Neuronal stem cell (in vitro differentiated cells): Measurements from ENCODE around the gene RTN4.
A peak's percentile ranks its signal among the peaks of the same experiment; 100 is the strongest.

Source experiments
- DNase-seq: peaks from one replicate; pipeline ENCODE4 v3.0.0-alpha.2; 2013; ENCODE audit warnings: low spot score
- H2AFZ ChIP-seq: one replicate; pipeline ENCODE4 v1.6.1; 2013; ENCODE audit warnings: mild to moderate bottlenecking, low read length, inconsistent platforms
- H2AK5ac ChIP-seq: 2 replicates; pipeline ENCODE4 v1.6.1; 2013; ENCODE audit warnings: low read depth, mild to moderate bottlenecking, inconsistent platforms, low read length, moderate library complexity, mixed read lengths
- H2BK120ac ChIP-seq: 2 replicates; pipeline ENCODE4 v1.6.1; 2013; ENCODE audit warnings: low read depth, mild to moderate bottlenecking, inconsistent platforms, low read length, moderate library complexity, mixed read lengths
- H2BK12ac ChIP-seq: one replicate; pipeline ENCODE4 v1.6.1; 2013; ENCODE audit warnings: low read length, inconsistent platforms
- H2BK15ac ChIP-seq: 2 replicates; pipeline ENCODE4 v1.6.1; 2013; ENCODE audit warnings: mild to moderate bottlenecking, low read length, inconsistent platforms, mixed read lengths
- H2BK5ac ChIP-seq: one replicate; pipeline ENCODE4 v1.6.1; 2013; ENCODE audit warnings: inconsistent platforms, mild to moderate bottlenecking, low read length, moderate library complexity
- H3K14ac ChIP-seq: one replicate; pipeline ENCODE4 v1.6.1; 2013; ENCODE audit warnings: low read length, inconsistent platforms
- H3K18ac ChIP-seq: 2 replicates; pipeline ENCODE4 v1.6.1; 2013; ENCODE audit warnings: low read length, inconsistent platforms
- H3K23ac ChIP-seq: 2 replicates; pipeline ENCODE4 v1.6.1; 2013; ENCODE audit warnings: low read depth, mild to moderate bottlenecking, mixed read lengths, low read length, inconsistent platforms; ENCODE audit not compliant: poor library complexity
- H3K27ac ChIP-seq: replicated peaks from 3 replicates; pipeline ENCODE4 v1.5.1; 2013; ENCODE audit warnings: low read length, inconsistent platforms
- H3K27me3 ChIP-seq, 3 experiments: 2 replicates each; pipeline ENCODE4 v1.6.1; 2013; ENCODE audit warnings: low read length in 3 of 3, mild to moderate bottlenecking in 2 of 3, inconsistent platforms in 1 of 3, low read depth in 1 of 3, mixed read lengths in 1 of 3, moderate library complexity in 1 of 3; ENCODE audit not compliant: control insufficient read depth in 3 of 3, insufficient read depth in 3 of 3
- H3K36me3 ChIP-seq, 2 donors: replicated peaks in 1 of 2; 2 replicates each; pipeline ENCODE4 v1.6.1; 2013; ENCODE audit warnings: low read length in 2 of 2; ENCODE audit not compliant: control insufficient read depth in 2 of 2, insufficient read depth in 2 of 2
- H3K4ac ChIP-seq: 2 replicates; pipeline ENCODE4 v1.6.1; 2013; ENCODE audit warnings: inconsistent platforms, mild to moderate bottlenecking, low read length, moderate library complexity
- H3K4me1 ChIP-seq, 2 donors: 1 replicate in 1 of 2; 2 replicates in 1 of 2; pipeline ENCODE4 v1.6.1; 2013; ENCODE audit warnings: low read length in 2 of 2, low read depth in 1 of 2; ENCODE audit not compliant: control insufficient read depth in 2 of 2, insufficient read depth in 1 of 2
- H3K4me2 ChIP-seq: one replicate; pipeline ENCODE4 v1.6.1; 2013; ENCODE audit warnings: mild to moderate bottlenecking, low read length, inconsistent platforms; ENCODE audit not compliant: insufficient read depth, poor library complexity, severe bottlenecking
- H3K4me3 ChIP-seq, 2 donors: 2 replicates each; pipeline ENCODE4 v1.5.1; 2013; ENCODE audit warnings: low read length in 2 of 2, mild to moderate bottlenecking in 2 of 2, inconsistent platforms in 1 of 2, moderate library complexity in 1 of 2
- H3K79me1 ChIP-seq: one replicate; pipeline ENCODE4 v1.6.1; 2013; ENCODE audit warnings: low read depth, mild to moderate bottlenecking, inconsistent platforms, low read length, moderate library complexity
- H3K9ac ChIP-seq: one replicate; pipeline ENCODE4 v1.6.1; 2013; ENCODE audit warnings: mild to moderate bottlenecking, low read depth, low read length, inconsistent platforms; ENCODE audit not compliant: poor library complexity
- H3K9me3 ChIP-seq, 2 donors: replicated peaks in 1 of 2; 2 replicates each; pipeline versions ENCODE3 to v1.6.1; 2013; ENCODE audit warnings: low read length in 2 of 2, mild to moderate bottlenecking in 2 of 2, inconsistent platforms in 1 of 2, low read depth in 1 of 2, mixed read lengths in 1 of 2, moderate library complexity in 1 of 2; ENCODE audit not compliant: control insufficient read depth in 2 of 2, insufficient read depth in 1 of 2
- H4K8ac ChIP-seq: one replicate; pipeline ENCODE4 v1.6.1; 2013; ENCODE audit warnings: low read depth, mild to moderate bottlenecking, inconsistent platforms, low read length, moderate library complexity
- H4K91ac ChIP-seq: one replicate; pipeline ENCODE4 v1.6.1; 2013; ENCODE audit warnings: low read length, low read depth, mild to moderate bottlenecking, inconsistent platforms; ENCODE audit not compliant: poor library complexity
- WGBS, 2 donors: extraction: QIAGEN DNeasy Blood & Tissue Kit; methylation state at CpG; one replicate each; pipeline ENCODE4 v1.1.7; 2013; ENCODE audit warnings: missing lambda C conversion rate in 2 of 2, mixed read lengths in 1 of 2; ENCODE audit not compliant: insufficient read length in 2 of 2, insufficient replicate concordance in 1 of 2; ENCODE audit errors: extremely low coverage in 2 of 2; 5-methylcytosine and 5-hydroxymethylcytosine counted together

Gene RTN4

DNA sequence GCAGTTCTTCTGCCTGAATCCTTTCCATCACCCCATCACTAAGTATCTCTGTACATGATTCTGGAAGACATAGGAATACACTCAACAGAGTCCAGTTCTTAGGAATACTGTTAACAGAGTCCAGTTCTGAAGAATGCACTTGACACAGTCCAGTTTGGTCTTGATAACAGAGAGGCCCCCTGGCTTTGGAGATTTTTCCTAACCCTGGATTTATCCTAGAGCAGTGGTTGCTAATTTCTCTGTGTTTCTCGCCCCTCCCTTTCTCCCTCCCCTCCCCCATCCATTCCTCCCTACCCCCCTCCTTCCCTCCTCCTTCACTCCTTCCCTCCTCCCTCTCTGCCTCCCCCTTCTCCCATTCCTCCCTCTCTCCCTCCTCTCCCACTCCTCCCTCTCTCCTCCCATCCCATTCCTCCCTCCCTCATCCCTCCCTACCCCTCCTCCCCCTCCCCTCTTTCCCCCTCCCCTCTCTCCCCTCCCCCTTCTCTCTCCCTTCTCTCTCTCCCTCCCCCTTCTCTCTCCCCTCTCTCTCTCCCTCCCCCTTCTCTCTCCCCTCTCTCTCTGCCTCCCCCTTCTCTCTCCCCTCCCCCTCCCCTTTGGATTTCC, 105.4 kb downstream of the RTN4 start:
- no peak overlapping the region for H2BK120ac ChIP-seq
- H3K27ac ChIP-seq = no peak overlapping the region
- H4K91ac ChIP-seq = no peak overlapping the region
- H2BK5ac ChIP-seq = no peak overlapping the region
- H3K23ac ChIP-seq = no peak overlapping the region
- H3K4ac ChIP-seq = no peak overlapping the region
- no peak overlapping the region for H2BK12ac ChIP-seq
- no peaks in the 10 kb centered on the region for H3K27me3 ChIP-seq
- no peak overlapping the region for H3K9ac ChIP-seq
- no peaks in the 10 kb centered on the region for H3K9me3 ChIP-seq
- no peak overlapping the region for H3K14ac ChIP-seq
- no peak overlapping the region for H4K8ac ChIP-seq
- no peaks in the 10 kb centered on the region for H3K79me1 ChIP-seq
- DNase-seq = no peak
- H3K4me2 ChIP-seq = no peak overlapping the region
- no peak overlapping the region for H2AFZ ChIP-seq
- no peaks in the 10 kb centered on the region for H3K36me3 ChIP-seq
- no peak overlapping the region for H3K4me3 ChIP-seq
- WGBS, 2 donors = no CpG with 5 or more reads among the region's 1 CpG
- no peak overlapping the region for H2AK5ac ChIP-seq
- no peak overlapping the region for H2BK15ac ChIP-seq
- H3K18ac ChIP-seq = no peak overlapping the region
- peaks cover 17 to 24% of the 10 kb centered on the region in 2 donors for H3K4me1 ChIP-seq

DNA sequence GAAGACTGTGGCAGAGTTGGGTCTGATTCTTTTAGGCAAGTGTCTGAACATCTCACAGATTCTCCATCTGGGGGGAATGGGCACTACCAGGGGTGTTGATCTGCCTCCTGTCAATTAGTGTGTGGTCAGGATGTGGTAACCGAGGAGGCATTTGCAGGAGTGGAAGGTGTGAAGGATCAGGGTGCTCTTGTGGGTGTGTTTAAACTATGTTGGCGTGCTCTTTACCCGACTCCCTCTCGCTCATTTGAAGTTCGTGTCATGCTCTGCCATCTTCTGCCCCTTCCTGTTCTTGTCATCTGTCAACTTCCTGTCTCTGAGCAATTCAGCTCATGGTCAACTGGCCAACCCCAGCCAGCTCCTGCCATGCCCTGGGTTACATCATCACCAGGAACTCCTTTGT, 107.9 kb downstream of the RTN4 start:
- Histone ChIP-seq H3K27me3 (peaks cover 0 to 4% (median 0%) of the 10 kb centered on the region in 3 experiments), H2AFZ (no peak overlapping the region), H3K4ac (no peak overlapping the region), H3K4me3 (no peak overlapping the region), H2BK120ac (no peak overlapping the region), H3K18ac (no peak overlapping the region), H4K91ac (no peak overlapping the region), H3K14ac (no peak overlapping the region), H2AK5ac (no peak overlapping the region), H2BK5ac (no peak overlapping the region), H3K36me3 (no peaks in the 10 kb centered on the region), H3K79me1 (no peaks in the 10 kb centered on the region), H3K23ac (no peak overlapping the region), H3K4me2 (no peak overlapping the region), H3K9ac (no peak overlapping the region), H2BK12ac (no peak overlapping the region), H3K9me3 (peaks cover 0 to 2% of the 10 kb centered on the region in 2 donors), H2BK15ac (no peak overlapping the region), H3K27ac (no peak overlapping the region), H4K8ac (no peak overlapping the region), H3K4me1 (peaks cover 8 to 15% of the 10 kb centered on the region in 2 donors)
- DNase-seq = no peak
- no CpG with 5 or more reads among the region's 5 CpGs for WGBS, 2 donors

DNA sequence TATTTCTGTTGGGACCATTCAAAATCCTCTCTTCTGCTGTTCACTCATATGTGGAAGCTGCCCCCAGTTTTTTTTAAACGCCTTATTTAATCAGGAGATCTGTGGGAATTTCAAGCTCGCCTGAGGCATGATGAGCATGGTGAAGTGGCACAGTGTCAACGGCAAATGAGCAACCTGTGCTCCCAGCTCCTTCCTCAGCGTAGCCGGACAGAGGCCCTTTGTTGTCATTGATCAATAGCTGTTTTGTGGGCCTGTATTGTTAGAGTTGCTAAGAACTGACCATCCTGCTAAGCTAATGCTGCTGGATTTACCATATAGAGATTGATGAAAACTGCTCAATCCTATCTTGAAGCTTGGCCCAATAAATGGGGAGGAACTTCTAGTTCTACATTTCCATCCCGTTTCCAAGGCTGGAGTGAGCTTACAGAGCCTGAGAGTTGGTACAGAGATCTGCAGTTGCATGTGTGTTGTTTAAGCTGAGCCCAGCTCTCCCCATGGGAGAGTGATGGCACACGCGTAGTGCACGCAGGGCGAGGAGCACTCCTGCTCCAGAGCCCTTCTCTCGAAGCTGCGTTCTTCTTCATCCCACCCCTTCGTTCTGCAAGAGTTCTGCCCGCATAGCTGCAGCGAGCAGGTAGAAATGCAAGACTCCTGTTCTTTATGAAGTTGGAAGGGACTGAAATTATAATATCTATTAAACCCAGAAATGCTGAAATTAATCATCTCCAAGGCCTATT, 108.8 kb downstream of the RTN4 start:
- H4K8ac ChIP-seq = no peak overlapping the region
- no peak overlapping the region for H2AK5ac ChIP-seq
- H3K79me1 ChIP-seq = no peaks in the 10 kb centered on the region
- H3K9ac ChIP-seq = no peak overlapping the region
- no peak overlapping the region for H3K4ac ChIP-seq
- H2AFZ ChIP-seq = no peak overlapping the region
- no peak overlapping the region for H2BK12ac ChIP-seq
- no peak overlapping the region for H3K27ac ChIP-seq
- DNase-seq = no peak
- H3K27me3 ChIP-seq = peaks cover 0 to 4% (median 0%) of the 10 kb centered on the region in 3 experiments
- no peak overlapping the region for H4K91ac ChIP-seq
- no CpG with 5 or more reads among the region's 15 CpGs for WGBS, 2 donors
- peak overlapping the region; percentile 31 for H3K18ac ChIP-seq
- no peak overlapping the region for H2BK120ac ChIP-seq
- H3K4me2 ChIP-seq = no peak overlapping the region
- H3K14ac ChIP-seq = no peak overlapping the region
- peaks cover 7 to 15% of the 10 kb centered on the region in 2 donors for H3K4me1 ChIP-seq
- no peaks in the 10 kb centered on the region for H3K36me3 ChIP-seq
- no peak overlapping the region for H2BK15ac ChIP-seq
- no peak overlapping the region for H2BK5ac ChIP-seq
- no peak overlapping the region for H3K4me3 ChIP-seq
- peaks cover 0 to 2% of the 10 kb centered on the region in 2 donors for H3K9me3 ChIP-seq
- H3K23ac ChIP-seq = no peak overlapping the region

DNA sequence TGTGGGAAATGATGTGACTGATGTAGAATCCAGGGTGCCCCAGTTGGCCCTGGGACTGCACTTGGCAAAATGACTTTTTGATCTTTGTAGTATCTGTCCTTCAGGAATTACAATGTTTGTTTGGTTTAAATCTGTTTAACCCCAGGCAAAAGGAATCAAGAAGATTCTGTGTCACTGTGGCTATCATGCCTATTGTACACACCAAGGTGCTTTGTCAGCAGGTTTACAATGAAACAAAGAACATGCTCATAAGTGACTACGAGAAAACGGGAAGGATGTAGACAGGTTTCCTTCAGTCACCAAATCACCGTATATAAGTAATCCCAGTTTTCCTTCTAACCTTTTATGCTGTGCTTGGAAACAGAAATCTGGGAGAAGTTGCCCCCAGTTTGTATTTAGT, 109.5 kb downstream of the RTN4 start:
- no peak overlapping the region for H2BK12ac ChIP-seq
- H3K27me3 ChIP-seq = peaks cover 0 to 4% (median 0%) of the 10 kb centered on the region in 3 experiments
- H3K14ac ChIP-seq = no peak overlapping the region
- H4K91ac ChIP-seq = no peak overlapping the region
- H3K27ac ChIP-seq = no peak overlapping the region
- H3K4me1 ChIP-seq = peaks cover 4 to 8% of the 10 kb centered on the region in 2 donors
- H3K36me3 ChIP-seq = no peaks in the 10 kb centered on the region
- H3K18ac ChIP-seq = no peak overlapping the region
- H3K9me3 ChIP-seq = peaks cover 0 to 2% of the 10 kb centered on the region in 2 donors
- no CpG with 5 or more reads among the region's 3 CpGs for WGBS, 2 donors
- H4K8ac ChIP-seq = no peak overlapping the region
- no peak overlapping the region for H2BK15ac ChIP-seq
- no peaks in the 10 kb centered on the region for H3K79me1 ChIP-seq
- no peak overlapping the region for H3K23ac ChIP-seq
- no peak overlapping the region for H2BK120ac ChIP-seq
- no peak overlapping the region for H3K4me2 ChIP-seq
- no peak overlapping the region for H2AFZ ChIP-seq
- no peak overlapping the region for H2BK5ac ChIP-seq
- no peak overlapping the region for H3K9ac ChIP-seq
- H2AK5ac ChIP-seq = no peak overlapping the region
- no peak overlapping the region for H3K4me3 ChIP-seq
- no peak for DNase-seq
- H3K4ac ChIP-seq = no peak overlapping the region
